Mesenchymal stem cell (in vitro differentiated cells and primary cell): Measurements from ENCODE around the gene HAS3. TPM values are rescaled to one million over a fixed set of nuclear protein-coding genes. Genes with fewer than 3 reads are reported as not detected.

Experiments used
- DNase-seq: peaks from one replicate; pipeline ENCODE4 v3.0.0-alpha.2; 2013
- H2AFZ ChIP-seq: one replicate; pipeline ENCODE4 v1.6.1; 2013; ENCODE audit warnings: low read depth, mild to moderate bottlenecking, control low read depth, inconsistent platforms, low read length, moderate library complexity
- H2AK5ac ChIP-seq: 2 replicates; pipeline ENCODE4 v1.6.1; 2013; ENCODE audit warnings: low read length, moderate library complexity, mild to moderate bottlenecking, inconsistent platforms; ENCODE audit not compliant: severe bottlenecking
- H2BK120ac ChIP-seq: one replicate; pipeline ENCODE4 v1.6.1; 2013; ENCODE audit warnings: low read depth, mild to moderate bottlenecking, inconsistent platforms, low read length, moderate library complexity
- H2BK12ac ChIP-seq, 2 experiments: one replicate each; pipeline ENCODE4 v1.6.1; 2013; ENCODE audit warnings: inconsistent platforms in 2 of 2, low read length in 2 of 2, mild to moderate bottlenecking in 2 of 2, moderate library complexity in 2 of 2, control low read depth in 1 of 2
- H2BK15ac ChIP-seq: one replicate; pipeline ENCODE4 v1.6.1; 2013; ENCODE audit warnings: mild to moderate bottlenecking, low read depth, inconsistent platforms; ENCODE audit not compliant: poor library complexity, severe bottlenecking
- H2BK5ac ChIP-seq: 2 replicates; pipeline ENCODE4 v1.6.1; 2013; ENCODE audit warnings: low read depth, mild to moderate bottlenecking, low read length, control low read depth, inconsistent platforms; ENCODE audit not compliant: poor library complexity, severe bottlenecking
- H3K14ac ChIP-seq, 2 experiments: one replicate each; pipeline ENCODE4 v1.6.1; 2013; ENCODE audit warnings: inconsistent platforms in 2 of 2, low read length in 2 of 2, control low read depth in 1 of 2, mild to moderate bottlenecking in 1 of 2, moderate library complexity in 1 of 2
- H3K18ac ChIP-seq, 2 experiments: one replicate each; pipeline ENCODE4 v1.6.1; 2013; ENCODE audit warnings: inconsistent platforms in 2 of 2, low read length in 2 of 2, control low read depth in 1 of 2, low read depth in 1 of 2, mild to moderate bottlenecking in 1 of 2
- H3K23ac ChIP-seq, 2 experiments: one replicate each; pipeline ENCODE4 v1.6.1; 2013; ENCODE audit warnings: inconsistent platforms in 2 of 2, low read length in 2 of 2, mild to moderate bottlenecking in 2 of 2, moderate library complexity in 2 of 2, control low read depth in 1 of 2
- H3K27ac ChIP-seq: 2 replicates; pipeline ENCODE4 v1.5.1; 2013; ENCODE audit warnings: mild to moderate bottlenecking, moderate library complexity, low read length, control low read depth, inconsistent platforms; ENCODE audit not compliant: poor library complexity, severe bottlenecking
- H3K27me3 ChIP-seq, 2 experiments: 2 replicates each; pipeline versions ENCODE4 v1.6.1 to v1.7.0; 2013; ENCODE audit warnings: low read length in 2 of 2, mild to moderate bottlenecking in 2 of 2, moderate library complexity in 2 of 2, control low read depth in 1 of 2, inconsistent platforms in 1 of 2; ENCODE audit not compliant: control insufficient read depth in 1 of 2, insufficient read depth in 1 of 2
- H3K36me3 ChIP-seq, 2 experiments: 2 replicates each; pipeline versions ENCODE4 v1.6.1 to v1.7.0; 2013; ENCODE audit warnings: low read length in 2 of 2, control low read depth in 1 of 2, inconsistent platforms in 1 of 2, low read depth in 1 of 2, mild to moderate bottlenecking in 1 of 2; ENCODE audit not compliant: insufficient read depth in 2 of 2, control insufficient read depth in 1 of 2
- H3K4ac ChIP-seq, 2 experiments: one replicate each; pipeline ENCODE4 v1.6.1; 2013; ENCODE audit warnings: inconsistent platforms in 2 of 2, low read length in 2 of 2, mild to moderate bottlenecking in 2 of 2, moderate library complexity in 2 of 2, control low read depth in 1 of 2, low read depth in 1 of 2
- H3K4me1 ChIP-seq: 2 replicates; pipeline ENCODE4 v1.6.1; 2013; ENCODE audit warnings: low read depth, low read length, control low read depth; ENCODE audit not compliant: control insufficient read depth, insufficient read depth
- H3K4me2 ChIP-seq: 2 replicates; pipeline ENCODE4 v1.6.1; 2013; ENCODE audit warnings: low read length, mild to moderate bottlenecking, inconsistent platforms; ENCODE audit not compliant: poor library complexity, severe bottlenecking
- H3K4me3 ChIP-seq, 2 experiments: 2 replicates each; pipeline versions ENCODE4 v1.5.1 to v1.7.0; 2013; ENCODE audit warnings: low read length in 2 of 2, mild to moderate bottlenecking in 2 of 2, control low read depth in 1 of 2, low read depth in 1 of 2; ENCODE audit not compliant: insufficient read depth in 1 of 2
- H3K79me1 ChIP-seq: replicated peaks from 2 replicates; pipeline ENCODE4 v1.6.1; 2013; ENCODE audit warnings: mild to moderate bottlenecking, control low read depth, low read length, inconsistent platforms; ENCODE audit not compliant: poor library complexity, severe bottlenecking
- H3K9ac ChIP-seq: 2 replicates; pipeline ENCODE4 v1.7.0; 2013; ENCODE audit warnings: mild to moderate bottlenecking, low read length, moderate library complexity
- H3K9me3 ChIP-seq: 2 replicates; pipeline ENCODE4 v1.7.0; 2013; ENCODE audit warnings: mild to moderate bottlenecking, low read length; ENCODE audit not compliant: control insufficient read depth
- H4K8ac ChIP-seq: one replicate; pipeline ENCODE4 v1.6.1; 2013; ENCODE audit warnings: inconsistent platforms, mild to moderate bottlenecking, low read length, moderate library complexity
- H4K91ac ChIP-seq: one replicate; pipeline ENCODE4 v1.6.1; 2013; ENCODE audit warnings: mild to moderate bottlenecking, low read length, inconsistent platforms
- WGBS: methylation state at CpG from one replicate; pipeline ENCODE4 v1.1.7; 2013; ENCODE audit warnings: mixed read lengths; 5-methylcytosine and 5-hydroxymethylcytosine counted together
- polyA plus RNA-seq, 2 experiments: library from polyadenylated mRNA; stranded (reverse); fragments of 200-250 nt; gene quantifications; one replicate each; pipeline ENCODE4 v1.2.3, GENCODE V29; 2013

The HAS3 gene
- polyA plus RNA-seq (2013, experiment 1 of 2), result 0.06 TPM
- 0.10 TPM for polyA plus RNA-seq (2013, experiment 2 of 2)

DNA sequence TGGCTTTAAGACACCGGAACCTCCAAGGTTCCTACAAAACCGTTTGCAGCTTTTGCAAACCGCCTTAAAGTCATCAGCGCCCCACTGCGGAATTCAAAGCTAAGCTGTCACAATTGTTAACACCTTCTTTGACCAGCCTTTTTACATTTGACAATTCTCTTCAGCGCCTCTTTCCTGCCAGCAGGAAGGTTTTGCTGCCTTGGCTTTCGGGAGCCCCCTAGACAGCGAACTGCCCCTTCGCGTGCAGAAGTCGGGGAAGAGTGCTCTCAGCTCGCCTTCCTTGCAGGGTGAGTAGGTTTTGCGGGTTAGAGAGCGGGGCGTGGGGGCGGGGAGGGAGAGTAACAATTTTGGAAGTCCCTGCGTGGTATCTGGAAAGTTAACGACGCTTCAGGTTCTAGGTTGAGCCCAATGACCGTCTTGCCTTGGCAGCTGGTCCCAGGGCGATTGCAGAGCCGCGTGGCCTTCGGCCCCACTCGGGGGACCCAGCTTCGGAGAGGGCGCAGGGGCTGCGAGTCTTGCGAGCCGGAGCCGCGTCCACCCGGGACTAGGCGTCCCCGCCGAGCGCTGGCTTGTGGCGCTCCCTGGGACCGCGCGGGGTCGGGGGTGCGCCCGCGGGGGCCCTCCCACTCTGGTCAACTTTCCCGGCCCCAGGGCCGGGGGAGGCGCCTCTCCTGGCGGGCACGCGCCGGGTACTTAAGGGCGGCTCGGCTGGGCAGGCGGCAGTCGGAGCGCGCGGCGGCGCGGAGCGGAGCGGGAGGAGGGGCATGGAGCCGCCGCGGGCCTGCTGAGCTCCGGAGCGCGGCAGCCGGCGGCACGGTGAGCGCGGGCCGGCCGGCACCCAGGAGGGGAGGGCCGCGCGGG, at the start of gene HAS3:
Gene HAS3 (plus strand): TSS at position 153 of the 861 bp plus-strand sequence. CDS start 3,743 bp downstream, outside the sequence.
- H3K23ac ChIP-seq, result peak within 1 kb of the TSS in 1 of 2 experiments; percentile 67
- peak within 1 kb of the TSS; percentile 33 for H2AFZ ChIP-seq
- H3K14ac ChIP-seq, result no peak within 1 kb of the TSS
- peaks cover 39% of the 10 kb centered on the region for H3K4me1 ChIP-seq
- peaks cover 18 to 19% of the 10 kb centered on the region in 2 experiments for H3K36me3 ChIP-seq
- H3K4me3 ChIP-seq, result peak within 1 kb of the TSS; percentile 61 to 79
- H3K18ac ChIP-seq, result no peak within 1 kb of the TSS
- peak within 1 kb of the TSS; percentile 97 for H3K4me2 ChIP-seq
- peak; percentile 46 for DNase-seq
- peaks cover 22% of the 10 kb centered on the region for H3K79me1 ChIP-seq
- peak within 1 kb of the TSS; percentile 24 for H2BK5ac ChIP-seq
- peak within 1 kb of the TSS in 1 of 2 experiments; percentile 50 for H2BK12ac ChIP-seq
- no peak within 1 kb of the TSS for H2BK120ac ChIP-seq
- peak within 1 kb of the TSS; percentile 62 for H3K9ac ChIP-seq
- no peak within 1 kb of the TSS for H2BK15ac ChIP-seq
- no peak within 1 kb of the TSS for H2AK5ac ChIP-seq
- no peaks in the 10 kb centered on the region for H3K9me3 ChIP-seq
- under 1% methylated on average over 29 of the region's 80 CpGs for WGBS
- H3K27me3 ChIP-seq, result peaks cover 0 to 15% of the 10 kb centered on the region in 2 experiments
- H3K4ac ChIP-seq, result no peak within 1 kb of the TSS
- no peak within 1 kb of the TSS for H4K91ac ChIP-seq
- no peak within 1 kb of the TSS for H4K8ac ChIP-seq
- H3K27ac ChIP-seq, result peak within 1 kb of the TSS; percentile 49

- no peak overlapping the region for H2AFZ ChIP-seq
- H3K4me2 ChIP-seq, result no peak overlapping the region
- no peak overlapping the region for H2BK15ac ChIP-seq
- H3K18ac ChIP-seq, result no peak overlapping the region
- H2BK120ac ChIP-seq, result no peak overlapping the region
- no peak overlapping the region for H3K14ac ChIP-seq
- H4K91ac ChIP-seq, result no peak overlapping the region
- H3K27me3 ChIP-seq, result no peaks in the 10 kb centered on the region
- H2BK12ac ChIP-seq, result no peak overlapping the region
- peaks cover 6% of the 10 kb centered on the region for H3K4me1 ChIP-seq
- no peak overlapping the region for H4K8ac ChIP-seq
- DNase-seq, result no peak
- no peak overlapping the region for H3K4me3 ChIP-seq
- H3K27ac ChIP-seq, result no peak overlapping the region
- no peak overlapping the region for H2AK5ac ChIP-seq
- H3K79me1 ChIP-seq, result no peaks in the 10 kb centered on the region
- H3K9me3 ChIP-seq, result no peaks in the 10 kb centered on the region
- H3K36me3 ChIP-seq, result no peaks in the 10 kb centered on the region
- H3K9ac ChIP-seq, result no peak overlapping the region
- no peak overlapping the region for H3K23ac ChIP-seq
- no peak overlapping the region for H2BK5ac ChIP-seq
- no CpG with 5 or more reads among the region's 1 CpG for WGBS
- H3K4ac ChIP-seq, result no peak overlapping the region
Measured at GRCh38 chr16:69055980-69056379, 49.5 kb upstream of the HAS3 start.

- no peak overlapping the region for H2AFZ ChIP-seq
- no peak overlapping the region for H3K23ac ChIP-seq
- no peak overlapping the region for H3K9ac ChIP-seq
- H3K79me1 ChIP-seq, result no peaks in the 10 kb centered on the region
- H3K36me3 ChIP-seq, result no peaks in the 10 kb centered on the region
- no peaks in the 10 kb centered on the region for H3K27me3 ChIP-seq
- H2BK120ac ChIP-seq, result no peak overlapping the region
- H3K9me3 ChIP-seq, result no peaks in the 10 kb centered on the region
- H2BK5ac ChIP-seq, result no peak overlapping the region
- peaks cover 6% of the 10 kb centered on the region for H3K4me1 ChIP-seq
- DNase-seq, result no peak
- no peak overlapping the region for H3K4me2 ChIP-seq
- H3K4ac ChIP-seq, result no peak overlapping the region
- H4K8ac ChIP-seq, result no peak overlapping the region
- H3K14ac ChIP-seq, result no peak overlapping the region
- peak overlapping the region; percentile 49 for H2AK5ac ChIP-seq
- no peak overlapping the region for H2BK15ac ChIP-seq
- H2BK12ac ChIP-seq, result no peak overlapping the region
- H3K27ac ChIP-seq, result no peak overlapping the region
- no peak overlapping the region for H3K4me3 ChIP-seq
- 87% methylated on average over 3 of the region's 3 CpGs for WGBS
- H4K91ac ChIP-seq, result no peak overlapping the region
- H3K18ac ChIP-seq, result no peak overlapping the region
Measured at GRCh38 chr16:69056421-69056820, 49.0 kb upstream of the HAS3 start.
